DOHH2 (cell line): ENCODE data around the gene HSFY1.
"Not testable (repeated sequence)": the region's sequence is repeated elsewhere in the genome, so short reads cannot be mapped to it uniquely, and the experiment has no call there.

Experiments used
- H3F3A ChIP-seq: fragments of 200-600 bp; sonication (generic), shearing (Covaris generic); 2 replicates; pipeline ENCODE4 v1.6.0; 2016; ENCODE audit warnings: antibody characterized with exemption, mild to moderate bottlenecking; ENCODE audit not compliant: control insufficient read depth, insufficient read depth
- H3K27ac ChIP-seq: fragments of 200-600 bp; sonication (generic); 2 replicates; pipeline ENCODE4 v1.5.1; 2014; ENCODE audit warnings: low read depth, mild to moderate bottlenecking, low read length, moderate library complexity
- H3K27me3 ChIP-seq: fragments of 200-600 bp; sonication (generic); 2 replicates; pipeline ENCODE4 v1.6.1; 2014; ENCODE audit warnings: mild to moderate bottlenecking, low read length, mixed read lengths; ENCODE audit not compliant: control insufficient read depth
- H3K36me3 ChIP-seq: fragments of 200-600 bp; sonication (generic); 2 replicates; pipeline ENCODE4 v1.6.1; 2014; ENCODE audit warnings: mild to moderate bottlenecking, low read length, moderate library complexity, mixed read lengths; ENCODE audit not compliant: control insufficient read depth
- H3K4me1 ChIP-seq: fragments of 200-600 bp; sonication (generic); 2 replicates; pipeline ENCODE4 v1.6.1; 2014; ENCODE audit warnings: mild to moderate bottlenecking, low read length, mixed read lengths; ENCODE audit not compliant: control insufficient read depth
- H3K4me2 ChIP-seq: fragments of 200-600 bp; sonication (generic); 2 replicates; pipeline ENCODE4 v1.6.0; 2014; ENCODE audit warnings: mild to moderate bottlenecking, low read length, moderate library complexity
- H3K4me3 ChIP-seq: fragments of 200-600 bp; sonication (generic); 2 replicates; pipeline ENCODE4 v1.5.1; 2014; ENCODE audit warnings: mild to moderate bottlenecking, low read length, mixed read lengths
- H3K79me2 ChIP-seq: fragments of 200-600 bp; sonication (generic); 2 replicates; pipeline ENCODE4 v1.6.1; 2014; ENCODE audit warnings: mild to moderate bottlenecking, low read length, mixed read lengths; ENCODE audit not compliant: control insufficient read depth
- H3K9me2 ChIP-seq: fragments of 200-600 bp; sonication (generic); replicated peaks from 2 replicates; pipeline ENCODE4 v1.6.1; 2014; ENCODE audit warnings: mild to moderate bottlenecking, low read length, mixed read lengths; ENCODE audit not compliant: control insufficient read depth
- H3K9me3 ChIP-seq: fragments of 200-600 bp; sonication (generic); 2 replicates; pipeline ENCODE4 v1.6.1; 2014; ENCODE audit warnings: antibody characterized with exemption, low read length, mixed read lengths; ENCODE audit not compliant: control insufficient read depth, insufficient read depth
- H4K20me1 ChIP-seq: fragments of 200-600 bp; sonication (generic); 2 replicates; pipeline ENCODE4 v1.6.0; 2014; ENCODE audit warnings: low read depth, mild to moderate bottlenecking, antibody characterized with exemption, low read length, moderate library complexity; ENCODE audit not compliant: control insufficient read depth, insufficient read depth

The HSFY1 gene

GRCh38 chrY:18546420-18546819 lies at the start of gene HSFY1:
Gene HSFY1, plus strand, starts transcription at chrY:18546720. Its CDS starts 68 bp downstream, at chrY:18546788.
- H3K9me2 ChIP-seq, H3K27me3 ChIP-seq, H3F3A ChIP-seq, H3K9me3 ChIP-seq, H3K4me2 ChIP-seq, H3K36me3 ChIP-seq, H3K79me2 ChIP-seq, H4K20me1 ChIP-seq, H3K4me1 ChIP-seq, H3K27ac ChIP-seq, H3K4me3 ChIP-seq: not testable (repeated sequence)

GRCh38 chrY:18504266-18504665 lies 42.3 kb upstream of the HSFY1 start:
- not testable (repeated sequence) for H3K9me2 ChIP-seq, H3F3A ChIP-seq, H3K9me3 ChIP-seq, H3K4me3 ChIP-seq, H3K79me2 ChIP-seq, H4K20me1 ChIP-seq, H3K27ac ChIP-seq, H3K36me3 ChIP-seq, H3K4me2 ChIP-seq, H3K27me3 ChIP-seq, H3K4me1 ChIP-seq

GRCh38 chrY:18530995-18531655 lies 15.4 kb upstream of the HSFY1 start:
- not testable (repeated sequence) for H4K20me1 ChIP-seq, H3K4me3 ChIP-seq, H3K4me2 ChIP-seq, H3K4me1 ChIP-seq, H3K9me2 ChIP-seq, H3K36me3 ChIP-seq, H3K79me2 ChIP-seq, H3K27me3 ChIP-seq, H3K27ac ChIP-seq, H3F3A ChIP-seq, H3K9me3 ChIP-seq

GRCh38 chrY:18538952-18539351 lies 7.6 kb upstream of the HSFY1 start:
- H4K20me1 ChIP-seq, H3K79me2 ChIP-seq, H3K27me3 ChIP-seq, H3K9me3 ChIP-seq, H3F3A ChIP-seq, H3K27ac ChIP-seq, H3K9me2 ChIP-seq, H3K36me3 ChIP-seq, H3K4me1 ChIP-seq, H3K4me2 ChIP-seq, H3K4me3 ChIP-seq: not testable (repeated sequence)

- H3K27ac ChIP-seq, H3K4me1 ChIP-seq, H3K4me3 ChIP-seq, H3K4me2 ChIP-seq, H3K27me3 ChIP-seq, H3K9me3 ChIP-seq, H4K20me1 ChIP-seq, H3K9me2 ChIP-seq, H3K79me2 ChIP-seq, H3F3A ChIP-seq, H3K36me3 ChIP-seq: not testable (repeated sequence)
These were observed 6.6 kb downstream of the HSFY1 start for GRCh38 chrY:18553132-18553531.

- not testable (repeated sequence) for H3K27ac ChIP-seq, H3F3A ChIP-seq, H3K4me2 ChIP-seq, H3K27me3 ChIP-seq, H3K4me3 ChIP-seq, H3K9me2 ChIP-seq, H3K9me3 ChIP-seq, H4K20me1 ChIP-seq, H3K79me2 ChIP-seq, H3K4me1 ChIP-seq, H3K36me3 ChIP-seq
These were observed 19.4 kb downstream of the HSFY1 start for GRCh38 chrY:18565915-18566314.
